Mammary epithelial cell (primary cell): Measurements from ENCODE around the gene TAOK1.

Experiments used
- CTCF ChIP-seq, 2 donors: IDR thresholded peaks in 1 of 2; conservative IDR thresholded peaks in 1 of 2; 2 replicates each; pipeline ENCODE4 v1.5.1; 2011 to 2012; ENCODE audit warnings: inconsistent platforms in 2 of 2, low read length in 2 of 2, mild to moderate bottlenecking in 2 of 2, control low read depth in 1 of 2, low read depth in 1 of 2; ENCODE audit not compliant: insufficient read depth in 1 of 2; ENCODE audit errors: extremely low read depth in 1 of 2
- EZH2 ChIP-seq: IDR thresholded peaks from 2 replicates; pipeline ENCODE4 v1.6.1; 2012; ENCODE audit warnings: low read length, inconsistent platforms, borderline replicate concordance

DNA sequence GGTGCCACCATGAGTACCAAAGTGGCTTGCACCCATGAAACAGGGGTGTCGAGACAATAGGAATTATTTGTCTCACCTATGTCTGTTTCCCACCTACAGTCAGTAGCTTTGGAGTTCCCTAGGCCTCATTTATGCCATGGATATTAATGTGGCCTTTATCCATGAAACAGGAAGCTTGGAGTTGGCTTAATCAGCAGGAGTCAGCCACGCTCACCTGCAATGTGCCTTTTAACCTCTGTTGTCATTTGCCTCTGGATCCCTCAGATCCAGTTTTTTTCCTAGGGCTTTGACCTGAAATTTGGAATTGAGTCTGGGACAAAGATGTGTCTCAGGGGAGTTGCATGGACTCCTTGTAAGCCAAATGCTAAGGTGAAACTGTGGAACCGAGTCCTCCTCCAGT, 44.4 kb downstream of the TAOK1 start:
- TF ChIP-seq CTCF (conservative IDR thresholded peaks at IDR 0.05 in 1 of 2, IDR thresholded peaks at IDR 0.05 in 1 of 2; ENCODE audit: extremely low read depth in 1 of 2, insufficient read depth in 1 of 2, low read depth in 1 of 2, low read length in 2 of 2) (no peak), EZH2 (no peak)
